ENCODE measurements around the gene QRSL1. TPM values are rescaled to one million over a fixed set of nuclear protein-coding genes. Genes with fewer than 3 reads are reported as not detected.

The QRSL1 gene
- total and polyA plus RNA-seq, 2 of the 4 experiments (the other 2 are of a cell fraction) = 6.1 to 10.9 TPM

- H4K8ac ChIP-seq (ENCODE audit: low read depth in 2 of 2, low read length in 2 of 2) = peak overlapping the region; percentile 86 to 97; a peak in 3 of 4 replicates
- POLR2A ChIA-PET (ENCODE audit: unreplicated experiment) = no interaction called here
- ATAC-seq (ENCODE audit: low read depth) (peak; percentile 52), DNase-seq (peak; percentile 16)
- intact Hi-C loops (cut with micrococcal nuclease) (loop anchor here (5.0 kb wide), 1 partner anchor 36 kb away; no protein-coding TSS in a partner anchor), dilution Hi-C loops (cut with HindIII; ENCODE audit: low sequenced_read_pairs, unreplicated experiment) (no loop called here), in situ Hi-C loops (cut with MboI; ENCODE audit: low sequenced_read_pairs) (no loop called here)
- no TSS peak for BruUV-seq (replicated peaks)
- CTCF ChIA-PET = interaction anchor here (0.6 to 0.8 kb wide), 2 partner anchors 52 to 351 kb away, joined by 3 to 4 read pairs; no protein-coding TSS in a partner anchor
- peaks cover 6% of the 10 kb centered on the region for H3K4me1 ChIP-seq (ENCODE audit: control insufficient read depth, insufficient read depth, low read length)
- H3K23ac ChIP-seq (ENCODE audit: low read depth, low read length) = peak overlapping the region; percentile 78
- 0 out of 2 replicates have a peak overlapping the region, but pooled peaks have one; percentile 21 for H4K91ac ChIP-seq (ENCODE audit: insufficient read depth, low read depth, low read length)
- H4K20me1 ChIP-seq (ENCODE audit: insufficient read depth, low read length) = no peaks in the 10 kb centered on the region
- H4K5ac ChIP-seq (ENCODE audit: low read depth, low read length) = peak overlapping the region; percentile 40; the same call in 1 of the 2 replicates
- peak overlapping the region; percentile 81; the same call in 1 of the 2 replicates for H3K9ac ChIP-seq (ENCODE audit: low read depth, low read length)
- peak overlapping the region; percentile 66 for H3K56ac ChIP-seq (ENCODE audit: extremely low read depth, insufficient read depth, low read length)
- no peaks in the 10 kb centered on the region for H3K9me1 ChIP-seq (ENCODE audit: insufficient read depth, low read length)
- H2BK15ac ChIP-seq (ENCODE audit: low read depth, low read length) = no peak overlapping the region
- H2BK20ac ChIP-seq (ENCODE audit: low read depth, low read length) = no peak overlapping the region
- H3K4ac ChIP-seq (ENCODE audit: low read depth, low read length) = 0 out of 2 replicates have a peak overlapping the region, but pooled peaks have one; percentile 62
- H3K14ac ChIP-seq (replicated peaks; ENCODE audit: low read depth, low read length) = peak overlapping the region; percentile 48
- H3K27me3 ChIP-seq (ENCODE audit: control insufficient read depth, insufficient read depth, low read length) = no peaks in the 10 kb centered on the region
- H3K9me3 ChIP-seq (ENCODE audit: control insufficient read depth, insufficient read depth, low read length) = no peaks in the 10 kb centered on the region
- TF ChIP-seq BHLHE40 (IDR thresholded peaks at IDR 0.05; ENCODE audit: low read depth, low read length) (no peak), SMC3 (IDR thresholded peaks at IDR 0.05; ENCODE audit: low read depth, low read length) (no peak)
- H2AK9ac ChIP-seq (replicated peaks; ENCODE audit: low read depth, low read length, poor library complexity) = no peak overlapping the region
- peak overlapping the region; percentile 80 for H3K4me2 ChIP-seq (ENCODE audit: low read depth, low read length)
- peak overlapping the region; percentile 85 for H3K4me3 ChIP-seq (ENCODE audit: insufficient read depth, low read depth, low read length)
- H3K18ac ChIP-seq (ENCODE audit: low read depth, low read length) = no peak overlapping the region
- H3K36me3 ChIP-seq (ENCODE audit: control insufficient read depth, insufficient read depth, low read length) = no peaks in the 10 kb centered on the region
- no peak overlapping the region for H3K27ac ChIP-seq (ENCODE audit: insufficient read depth, low read length)
- peaks cover 8 to 26% of the 10 kb centered on the region in 2 experiments; a peak in 3 of 4 replicates for H3K79me1 ChIP-seq (ENCODE audit: low read depth in 1 of 2, low read length in 2 of 2)
- no peak overlapping the region for H2AK5ac ChIP-seq (ENCODE audit: low read depth, low read length)
- H2AFZ ChIP-seq (replicated peaks; ENCODE audit: low read length, poor library complexity) = peak overlapping the region; percentile 91
- peak overlapping the region; percentile 49 for H2BK5ac ChIP-seq (ENCODE audit: low read depth, low read length, poor library complexity, severe bottlenecking)
- H2BK120ac ChIP-seq (ENCODE audit: low read depth, low read length) = no peak overlapping the region
- 0% methylated on average over 1 of the region's 7 CpGs; no CpG with 5 or more reads in 1 of the 2 experiments for WGBS, 2 experiments (ENCODE audit: extremely low coverage in 2 of 2, insufficient read length in 1 of 2)
Observed at GRCh38 chr6:106628658-106629102, 698 bp upstream of the QRSL1 start.

All from IMR-90 (cell line).